Omental fat pad (tissue), 4 donors: ENCODE results near the gene DENR. TPM values are rescaled to one million over a fixed set of nuclear protein-coding genes. Genes with fewer than 3 reads are reported as not detected.
"Not testable (repeated sequence)": the region's sequence is repeated elsewhere in the genome, so short reads cannot be mapped to it uniquely, and the experiment has no call there.

Experiments
- ATAC-seq: fragments of 150-250 bp; one replicate; pipeline ENCODE4 v1.9.1; 2016; ENCODE audit warnings: mild to moderate bottlenecking, moderate library complexity; ENCODE audit not compliant: low FRiP score
- DNase-seq: peaks from one replicate; pipeline ENCODE4 v3.0.0-alpha.2; 2019; ENCODE audit warnings: low spot score
- CTCF ChIP-seq, 3 donors: fragments of 450-650 bp; IDR thresholded peaks; one replicate each; pipeline ENCODE4 v1.5.1; 2016 to 2017; ENCODE audit warnings: antibody characterized with exemption in 3 of 3, mild to moderate bottlenecking in 3 of 3, moderate library complexity in 2 of 3
- total RNA-seq, 4 donors: library from RNA; depleted of rRNA; stranded (reverse); fragments of >200 nt; gene quantifications; one replicate each; pipeline ENCODE4 v1.1.0, GENCODE V29; 2016

DENR gene
- 10 to 100 TPM; 18.2 to 26.5 (median 22.2) TPM for total RNA-seq

GRCh38 chr12:122752464-122753318, at the start of gene DENR:
DENR (plus strand) TSS chr12:122752824; CDS start chr12:122753702, 878 bp downstream.
- DNase-seq (peak; percentile 91), ATAC-seq (peak; percentile 96)
- TF ChIP-seq CTCF (IDR thresholded peaks at IDR 0.05), result peak in 1 of 3 donors; percentile 62

- ATAC-seq, DNase-seq: not testable (repeated sequence)
Observed at GRCh38 chr12:122702890-122703611, 49.6 kb upstream of the DENR start, which contains the start of gene HCAR2. HCAR2 (minus strand) TSS chr12:122703357; CDS start chr12:122703283, 74 bp downstream.

GRCh38 chr12:122703841-122704240, 48.8 kb upstream of the DENR start:
- DNase-seq, ATAC-seq: not testable (repeated sequence)

- DNase-seq, ATAC-seq: not testable (repeated sequence)
Observed at GRCh38 chr12:122709287-122709686, 43.3 kb upstream of the DENR start.

- ATAC-seq, DNase-seq: not testable (repeated sequence)
Observed at GRCh38 chr12:122710341-122710740, 42.3 kb upstream of the DENR start.

GRCh38 chr12:122711266-122711665, 41.4 kb upstream of the DENR start:
- not testable (repeated sequence) for ATAC-seq, DNase-seq

GRCh38 chr12:122713491-122714188, 39.0 kb upstream of the DENR start:
- peak; percentile 91 for ATAC-seq

GRCh38 chr12:122715211-122715610, 37.4 kb upstream of the DENR start:
- DNase-seq, ATAC-seq: not testable (repeated sequence)

More at GRCh38 chr12:122713491-122714188, 39.0 kb upstream of the DENR start:
- not testable (repeated sequence) for DNase-seq

- not testable (repeated sequence) for ATAC-seq, DNase-seq
Observed at GRCh38 chr12:122716658-122717057, 36.0 kb upstream of the DENR start, which contains the start of gene HCAR3. HCAR3 (minus strand) TSS chr12:122716811; CDS start chr12:122716737, 74 bp downstream.

GRCh38 chr12:122721057-122721545, 31.5 kb upstream of the DENR start:
- TF ChIP-seq CTCF (IDR thresholded peaks at IDR 0.05), result no peak
- DNase-seq (no peak), ATAC-seq (no peak)

GRCh38 chr12:122722387-122722786, 30.2 kb upstream of the DENR start:
- no peak for TF ChIP-seq CTCF (IDR thresholded peaks at IDR 0.05)
- DNase-seq, result no peak
- ATAC-seq, result no peak
